ENCODE data around the gene SYT1. TPM values are rescaled to one million over a fixed set of nuclear protein-coding genes. Genes with fewer than 3 reads are reported as not detected.
A peak's percentile ranks its signal among the peaks of the same experiment; 100 is the strongest.

Gene SYT1
- total RNA-seq, 1 donor from 2014 or later = 0.59 TPM

DNA sequence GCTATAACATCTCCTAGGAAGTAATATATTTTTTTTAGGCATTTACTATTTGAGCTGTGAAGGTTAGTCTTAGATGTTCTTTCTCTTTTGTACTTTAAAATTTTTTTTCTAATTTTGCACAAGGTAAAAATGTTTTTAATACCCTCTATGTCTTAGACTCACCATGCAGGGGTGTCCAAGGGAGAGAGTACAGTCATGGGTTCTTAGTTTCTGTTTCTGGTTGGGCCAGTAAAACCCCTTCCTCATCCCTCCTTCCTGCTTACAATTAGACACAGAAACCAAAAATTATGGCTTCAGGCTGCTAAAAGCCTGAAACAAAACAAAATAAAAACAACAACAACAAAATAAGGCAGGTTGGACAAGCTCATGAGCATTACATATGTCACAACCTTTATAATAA lies 193.0 kb downstream of the SYT1 start:
- Mint-ChIP-seq H3K36me3 (ENCODE audit: unreplicated experiment) (no peaks in the 10 kb centered on the region), H3K27ac (ENCODE audit: unreplicated experiment) (no peak overlapping the region), H3K27me3 (ENCODE audit: unreplicated experiment) (no peaks in the 10 kb centered on the region), H3K4me3 (ENCODE audit: unreplicated experiment) (no peak overlapping the region), H3K9me3 (ENCODE audit: unreplicated experiment) (no peaks in the 10 kb centered on the region), H3K4me1 (ENCODE audit: unreplicated experiment) (peaks cover 6% of the 10 kb centered on the region)
- no peak for TF ChIP-seq CTCF (IDR thresholded peaks at IDR 0.05)
- DNase-seq (ENCODE audit: extremely low spot score, unreplicated experiment) = no peak

DNA sequence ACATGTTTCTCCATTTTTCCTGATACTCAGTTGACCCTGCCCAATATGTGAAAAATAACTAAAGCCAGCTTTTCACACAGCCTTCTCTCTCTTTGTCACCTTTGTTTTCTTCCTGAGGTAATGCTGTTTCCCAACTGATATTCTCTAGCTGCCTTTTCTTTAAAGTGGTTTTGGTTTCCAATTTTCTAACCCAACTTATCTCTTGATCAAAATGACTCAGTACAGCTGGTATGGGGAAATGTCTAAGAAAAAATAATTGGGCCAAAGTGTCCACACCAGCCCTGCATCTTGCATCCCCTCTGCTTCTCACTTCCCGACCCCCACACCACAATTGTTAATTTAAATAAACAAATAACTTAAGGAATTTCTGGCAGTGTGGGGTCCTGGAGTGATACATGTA lies 193.8 kb downstream of the SYT1 start:
- Mint-ChIP-seq H3K36me3 (ENCODE audit: unreplicated experiment) (no peaks in the 10 kb centered on the region), H3K27me3 (ENCODE audit: unreplicated experiment) (no peaks in the 10 kb centered on the region), H3K4me1 (ENCODE audit: unreplicated experiment) (peaks cover 15% of the 10 kb centered on the region), H3K4me3 (ENCODE audit: unreplicated experiment) (no peak overlapping the region), H3K27ac (ENCODE audit: unreplicated experiment) (no peak overlapping the region), H3K9me3 (ENCODE audit: unreplicated experiment) (no peaks in the 10 kb centered on the region)
- DNase-seq (ENCODE audit: extremely low spot score, unreplicated experiment) = no peak
- no peak for TF ChIP-seq CTCF (IDR thresholded peaks at IDR 0.05)

GRCh38 chr12:79059557-79059956 lies 195.0 kb downstream of the SYT1 start:
- Mint-ChIP-seq H3K36me3 (ENCODE audit: unreplicated experiment) (no peaks in the 10 kb centered on the region), H3K27me3 (ENCODE audit: unreplicated experiment) (no peaks in the 10 kb centered on the region), H3K9me3 (ENCODE audit: unreplicated experiment) (no peaks in the 10 kb centered on the region), H3K27ac (ENCODE audit: unreplicated experiment) (no peak overlapping the region), H3K4me3 (ENCODE audit: unreplicated experiment) (no peak overlapping the region), H3K4me1 (ENCODE audit: unreplicated experiment) (peaks cover 21% of the 10 kb centered on the region)
- TF ChIP-seq CTCF (IDR thresholded peaks at IDR 0.05) = no peak
- no peak for DNase-seq (ENCODE audit: extremely low spot score, unreplicated experiment)

DNA sequence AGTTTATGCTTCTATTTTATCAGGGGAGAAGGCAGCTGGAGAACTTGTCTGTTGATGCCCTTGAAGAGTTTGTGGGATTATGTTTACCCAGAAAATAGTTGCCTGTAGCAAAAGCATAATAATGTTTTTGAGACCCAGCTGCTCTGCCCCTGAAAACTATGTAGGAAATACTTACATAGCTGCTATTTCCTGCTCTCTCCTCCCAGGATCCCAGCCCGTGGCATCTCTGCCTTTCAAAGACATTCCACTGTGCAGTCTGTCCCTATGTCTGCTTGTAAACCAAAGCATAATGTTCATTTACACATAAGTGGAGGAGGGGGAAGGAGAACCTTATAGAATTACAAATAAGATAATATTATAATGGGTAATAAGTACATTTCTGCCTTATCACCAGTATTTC lies 198.7 kb downstream of the SYT1 start:
- no peak for DNase-seq (ENCODE audit: extremely low spot score, unreplicated experiment)
- Mint-ChIP-seq H3K4me3 (ENCODE audit: unreplicated experiment) (no peak overlapping the region), H3K4me1 (ENCODE audit: unreplicated experiment) (peaks cover 21% of the 10 kb centered on the region), H3K36me3 (ENCODE audit: unreplicated experiment) (no peaks in the 10 kb centered on the region), H3K27me3 (ENCODE audit: unreplicated experiment) (no peaks in the 10 kb centered on the region), H3K9me3 (ENCODE audit: unreplicated experiment) (no peaks in the 10 kb centered on the region), H3K27ac (ENCODE audit: unreplicated experiment) (peak overlapping the region; percentile 2)
- no peak for TF ChIP-seq CTCF (IDR thresholded peaks at IDR 0.05)

- Mint-ChIP-seq H3K27me3 (ENCODE audit: unreplicated experiment) (no peaks in the 10 kb centered on the region), H3K27ac (ENCODE audit: unreplicated experiment) (no peak overlapping the region), H3K36me3 (ENCODE audit: unreplicated experiment) (no peaks in the 10 kb centered on the region), H3K4me1 (ENCODE audit: unreplicated experiment) (peaks cover 10% of the 10 kb centered on the region), H3K9me3 (ENCODE audit: unreplicated experiment) (no peaks in the 10 kb centered on the region), H3K4me3 (ENCODE audit: unreplicated experiment) (no peak overlapping the region)
- no peak for TF ChIP-seq CTCF (IDR thresholded peaks at IDR 0.05)
- no peak for DNase-seq (ENCODE audit: extremely low spot score, unreplicated experiment)
Measured at GRCh38 chr12:79067977-79068376, 203.4 kb downstream of the SYT1 start.

Data from osteocyte (in vitro differentiated cells).